ENCODE results near the gene MIGA2. TPM values are rescaled to one million over a fixed set of nuclear protein-coding genes. Genes with fewer than 3 reads are reported as not detected.
"Not testable (repeated sequence)": the region's sequence is repeated elsewhere in the genome, so short reads cannot be mapped to it uniquely, and the experiment has no call there.

Gene MIGA2
- polyA plus RNA-seq, 1 experiment = 10.6 TPM

GRCh38 chr9:129028192-129028966 is 8.0 kb upstream of the MIGA2 start, which contains the start of gene SH3GLB2:
TSS of gene SH3GLB2 (minus strand) at chr9:129028331. CDS start at chr9:129028154, 177 bp downstream.
- DNase-seq (ENCODE audit: low read depth, low spot score) = peak; percentile 95
- peak; percentile 83 for TF ChIP-seq CTCF (IDR thresholded peaks at IDR 0.05; ENCODE audit: low read depth, low read length)
- ChIA-PET POLR2A (no interaction called here), CTCF (interaction anchor here (0.5 to 1.2 kb wide), 43 partner anchors 9 to 1338 kb away, joined by 3 to 13 read pairs (median 4); partner anchors contain the start of gene DOLPP1)
- H3K27ac ChIP-seq (ENCODE audit: low read depth, low read length) = no peak within 1 kb of the TSS
- peak within 1 kb of the TSS; percentile 79 for H3K4me3 ChIP-seq (ENCODE audit: low read depth, low read length)
- no peaks in the 10 kb centered on the region for H3K27me3 ChIP-seq (ENCODE audit: control insufficient read depth, insufficient read depth, low read length)
- H3K9me3 ChIP-seq (ENCODE audit: control insufficient read depth, insufficient read depth, low read length) = no peaks in the 10 kb centered on the region

- Histone ChIP-seq H3K27ac (ENCODE audit: low read depth, low read length) (no peak overlapping the region), H3K27me3 (ENCODE audit: control insufficient read depth, insufficient read depth, low read length) (no peaks in the 10 kb centered on the region), H3K9me3 (ENCODE audit: control insufficient read depth, insufficient read depth, low read length) (no peaks in the 10 kb centered on the region), H3K4me3 (ENCODE audit: low read depth, low read length) (no peak overlapping the region)
- ChIA-PET CTCF (interaction anchor here (0.6 to 1.0 kb wide), 2 partner anchors 13 to 155 kb away, joined by 3 to 4 read pairs; no protein-coding TSS in a partner anchor), POLR2A (no interaction called here)
- DNase-seq (ENCODE audit: low read depth, low spot score) = no peak
- no peak for TF ChIP-seq CTCF (IDR thresholded peaks at IDR 0.05; ENCODE audit: low read depth, low read length)
Measured at GRCh38 chr9:129030191-129030590, 6.2 kb upstream of the MIGA2 start.

- Histone ChIP-seq H3K9me3 (ENCODE audit: control insufficient read depth, insufficient read depth, low read length) (peaks cover under 1% of the 10 kb centered on the region; the same call in 1 of the 2 replicates), H3K27ac (ENCODE audit: low read depth, low read length) (no peak overlapping the region), H3K27me3 (ENCODE audit: control insufficient read depth, insufficient read depth, low read length) (no peaks in the 10 kb centered on the region), H3K4me3 (ENCODE audit: low read depth, low read length) (no peak overlapping the region)
- CTCF ChIA-PET = no interaction called here
- TF ChIP-seq CTCF (IDR thresholded peaks at IDR 0.05; ENCODE audit: low read depth, low read length) = no peak
- POLR2A ChIA-PET = no interaction called here
- no peak for DNase-seq (ENCODE audit: low read depth, low spot score)
Measured at GRCh38 chr9:129031514-129031913, 4.9 kb upstream of the MIGA2 start.

- TF ChIP-seq CTCF (IDR thresholded peaks at IDR 0.05; ENCODE audit: low read depth, low read length) = no peak
- no peaks in the 10 kb centered on the region for H3K27me3 ChIP-seq (ENCODE audit: control insufficient read depth, insufficient read depth, low read length)
- DNase-seq (ENCODE audit: low read depth, low spot score) = no peak
- ChIA-PET POLR2A (no interaction called here), CTCF (no interaction called here)
- peaks cover 4% of the 10 kb centered on the region; the same call in 1 of the 2 replicates for H3K9me3 ChIP-seq (ENCODE audit: control insufficient read depth, insufficient read depth, low read length)
- no peak overlapping the region for H3K4me3 ChIP-seq (ENCODE audit: low read depth, low read length)
- H3K27ac ChIP-seq (ENCODE audit: low read depth, low read length) = no peak overlapping the region
Measured at GRCh38 chr9:129032541-129033159, 3.8 kb upstream of the MIGA2 start.

- POLR2A ChIA-PET = no interaction called here
Measured at GRCh38 chr9:129033216-129033615, 3.2 kb upstream of the MIGA2 start.

GRCh38 chr9:129035838-129036237 is 588 bp upstream of the MIGA2 start:
- H3K27me3 ChIP-seq (ENCODE audit: control insufficient read depth, insufficient read depth, low read length); DNase-seq (ENCODE audit: low read depth, low spot score); CTCF ChIA-PET; H3K9me3 ChIP-seq (ENCODE audit: control insufficient read depth, insufficient read depth, low read length): not testable (repeated sequence)
- Histone ChIP-seq H3K27ac (ENCODE audit: low read depth, low read length) (peak overlapping the region; percentile 57), H3K4me3 (ENCODE audit: low read depth, low read length) (peak overlapping the region; percentile 52)
- POLR2A ChIA-PET = interaction anchor here (0.6 to 1.0 kb wide), 3 partner anchors 41 to 297 kb away, joined by 3 to 5 read pairs (median 3); partner anchors contain the start of gene DOLPP1

More at GRCh38 chr9:129033216-129033615, 3.2 kb upstream of the MIGA2 start:
- CTCF ChIA-PET = no interaction called here
- peaks cover 4% of the 10 kb centered on the region; the same call in 1 of the 2 replicates for H3K9me3 ChIP-seq (ENCODE audit: control insufficient read depth, insufficient read depth, low read length)
- H3K4me3 ChIP-seq (ENCODE audit: low read depth, low read length) = no peak overlapping the region
- DNase-seq (ENCODE audit: low read depth, low spot score) = no peak
- H3K27me3 ChIP-seq (ENCODE audit: control insufficient read depth, insufficient read depth, low read length) = no peaks in the 10 kb centered on the region
- TF ChIP-seq CTCF (IDR thresholded peaks at IDR 0.05; ENCODE audit: low read depth, low read length) = no peak
- H3K27ac ChIP-seq (ENCODE audit: low read depth, low read length) = no peak overlapping the region
